NAMALWA (cell line): ENCODE data around the gene HYAL4.
A peak's percentile ranks its signal among the peaks of the same experiment; 100 is the strongest.

Source experiments
- DNase-seq: peaks from one replicate; pipeline ENCODE4 v3.0.0-alpha.2; 2015; ENCODE audit warnings: low spot score

HYAL4 gene

DNA sequence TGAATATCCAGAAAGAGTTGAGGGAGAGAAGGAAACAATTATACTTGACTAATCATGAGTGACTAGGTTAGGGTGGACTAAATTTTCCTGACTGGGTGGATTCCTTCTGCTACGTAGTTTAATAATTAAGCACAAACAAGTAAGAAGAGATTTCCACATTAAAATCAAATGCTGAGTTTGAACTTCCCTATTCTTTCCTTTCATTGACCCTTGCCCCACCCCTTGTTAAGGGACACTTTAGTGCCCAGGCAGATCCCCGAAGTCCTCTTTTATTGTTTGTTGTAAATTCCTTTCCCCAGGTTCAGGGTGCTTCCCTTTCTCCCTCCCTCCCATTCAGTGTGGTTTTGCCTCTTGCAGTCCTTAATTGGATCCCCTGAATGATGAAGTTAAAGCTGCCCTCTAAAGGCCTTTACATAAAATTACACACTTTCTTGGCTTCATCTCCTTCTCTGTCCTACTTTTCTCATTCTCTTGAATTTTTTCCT, 71.3 kb downstream of the HYAL4 start:
- peak; percentile 47 for DNase-seq

DNA sequence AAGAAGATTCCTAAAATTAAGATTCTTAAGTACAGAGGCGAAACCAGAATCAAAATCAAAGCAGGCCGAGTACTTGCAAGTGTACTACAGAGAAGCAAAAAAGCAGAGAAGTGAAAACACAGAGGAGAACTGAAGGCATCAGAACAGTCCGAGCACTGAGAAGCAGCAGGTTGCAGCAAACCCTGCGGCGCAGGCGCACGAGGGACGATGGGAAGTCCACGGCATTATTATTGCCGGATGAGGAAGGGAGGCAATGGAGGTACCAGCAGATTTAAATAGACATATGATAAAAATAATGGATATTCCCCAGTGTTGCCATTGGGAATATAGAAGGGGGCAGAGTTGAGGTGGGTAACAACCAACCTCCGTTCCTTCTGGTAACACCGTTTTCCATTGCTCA, 72.9 kb downstream of the HYAL4 start:
- no peak for DNase-seq

DNA sequence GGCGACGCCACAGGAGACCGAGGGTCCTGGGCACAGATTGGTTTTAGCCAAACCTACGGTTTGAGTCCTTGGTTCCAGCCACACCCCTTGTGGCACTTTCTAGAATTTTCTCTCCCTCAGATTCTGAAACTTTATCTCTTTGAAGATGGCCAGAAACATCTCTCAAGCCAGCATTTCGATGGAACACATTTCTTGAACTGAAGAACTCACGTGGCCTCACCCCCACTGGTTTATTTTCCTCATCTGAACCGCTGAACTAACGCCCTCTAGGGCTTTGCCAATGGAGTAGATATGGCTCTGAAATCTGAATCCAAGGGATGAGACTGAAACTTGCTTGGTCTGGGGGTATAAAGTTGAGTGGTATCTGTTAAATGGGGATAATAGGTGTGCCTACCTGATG, 73.3 kb downstream of the HYAL4 start:
- DNase-seq = no peak

DNA sequence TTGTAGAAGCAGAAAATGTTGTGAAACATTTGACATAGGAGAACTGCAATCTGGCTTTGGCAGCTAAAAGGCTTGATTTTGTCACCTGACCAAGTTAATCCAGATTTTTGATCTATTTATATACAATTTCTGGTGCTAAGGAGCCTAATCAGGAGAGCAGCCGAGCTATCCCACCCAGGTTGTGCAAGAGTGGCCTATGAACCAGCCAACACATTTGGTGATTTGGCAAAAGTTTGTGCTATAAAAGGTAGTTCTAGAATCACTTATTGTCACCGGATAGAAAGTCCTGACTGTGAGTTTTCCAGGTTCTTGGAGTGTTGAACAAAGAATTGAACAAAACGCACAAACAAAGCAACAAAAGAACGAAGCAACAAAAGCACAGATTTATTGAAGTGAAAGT, 78.6 kb downstream of the HYAL4 start:
- no peak for DNase-seq

DNA sequence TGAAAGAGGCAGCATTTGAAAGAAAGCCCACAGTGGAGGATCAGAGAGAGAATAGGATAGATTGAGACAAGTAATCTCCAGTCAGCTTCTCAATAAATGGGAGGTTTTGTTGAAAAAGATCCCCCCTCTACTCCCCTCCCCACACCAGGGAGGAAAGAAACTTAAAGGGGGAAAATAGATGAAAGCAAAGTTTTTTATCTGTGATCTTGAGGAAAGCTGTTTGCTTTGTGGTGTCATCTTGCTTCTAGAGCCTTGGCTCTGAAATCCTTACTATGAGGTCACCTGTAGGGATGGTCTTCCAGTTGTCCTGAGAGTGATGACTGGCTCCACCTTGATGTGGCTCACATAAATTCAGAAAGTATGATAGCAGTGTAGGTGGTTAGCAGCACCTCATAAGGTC, 80.0 kb downstream of the HYAL4 start, which contains the start of gene SPAM1:
SPAM1 (plus strand) TSS at position 301 of the 400 bp plus-strand sequence. CDS start 28,330 bp downstream, outside the sequence.
- no peak for DNase-seq
